Measurements from ENCODE around the gene POLE4.

POLE4 gene

DNA sequence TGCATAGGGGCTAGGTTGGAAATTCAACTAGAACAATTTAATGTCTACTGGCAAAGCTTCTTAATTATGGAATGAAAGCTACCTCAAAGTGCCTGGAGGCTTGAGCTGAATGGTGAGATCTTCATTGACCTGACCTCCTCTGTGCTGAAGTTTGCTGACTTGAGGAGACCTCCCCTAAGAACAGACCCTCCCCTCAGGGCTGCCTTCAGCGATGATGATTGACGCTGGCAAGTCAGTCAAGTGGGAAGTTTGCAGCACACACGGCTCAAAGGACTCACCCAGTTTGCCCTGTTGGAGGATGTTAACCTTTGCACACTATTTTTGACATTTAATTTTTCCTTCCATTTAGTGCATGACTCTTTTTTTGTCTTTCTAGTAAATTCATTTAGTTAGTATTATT is 17.2 kb upstream of the POLE4 start:
- no peak for DNase-seq

DNA sequence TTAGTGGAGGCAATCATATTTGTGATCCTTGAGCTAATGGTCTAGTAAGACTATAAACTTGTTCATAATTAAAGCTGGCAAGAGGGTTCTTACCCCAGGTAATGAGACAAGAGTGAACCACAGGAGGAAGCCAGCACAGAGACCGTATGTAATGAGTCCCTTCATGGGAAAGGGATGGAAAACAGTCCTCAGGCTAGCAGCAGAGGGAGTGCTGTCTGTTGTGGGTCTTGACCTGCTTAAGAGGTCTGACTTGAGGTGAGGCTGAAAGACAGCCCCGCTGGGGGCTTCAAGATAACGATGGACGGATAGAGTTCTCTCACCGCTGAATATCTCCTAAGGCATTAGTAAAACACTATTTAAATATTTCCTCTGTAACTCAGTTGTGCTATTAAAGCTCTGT is 16.2 kb upstream of the POLE4 start:
- DNase-seq, result no peak

GRCh38 chr2:74944987-74945787 is 13.3 kb upstream of the POLE4 start:
- no peak for DNase-seq

GRCh38 chr2:74945788-74946331 is 12.6 kb upstream of the POLE4 start:
- no peak for DNase-seq

DNA sequence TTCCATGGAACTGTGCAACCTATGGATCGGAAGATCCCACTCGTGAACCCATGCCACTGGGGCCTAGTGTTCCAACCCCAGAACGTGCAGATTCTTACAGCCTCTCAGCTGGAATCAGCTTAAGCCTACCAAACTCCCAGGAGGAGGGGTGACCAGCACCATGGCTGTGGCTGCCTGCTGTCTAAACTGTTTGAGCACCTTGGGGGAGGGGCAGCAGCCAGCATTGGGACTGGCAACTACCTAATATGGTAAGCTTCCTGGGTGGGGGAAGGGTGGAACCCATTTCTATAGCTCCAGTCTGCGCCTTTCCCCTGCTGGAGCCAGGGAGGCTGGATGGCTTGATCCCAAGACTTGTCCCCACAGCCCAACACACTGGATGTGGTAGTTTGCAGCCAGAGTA is 10.7 kb upstream of the POLE4 start:
- DNase-seq, result no peak

DNA sequence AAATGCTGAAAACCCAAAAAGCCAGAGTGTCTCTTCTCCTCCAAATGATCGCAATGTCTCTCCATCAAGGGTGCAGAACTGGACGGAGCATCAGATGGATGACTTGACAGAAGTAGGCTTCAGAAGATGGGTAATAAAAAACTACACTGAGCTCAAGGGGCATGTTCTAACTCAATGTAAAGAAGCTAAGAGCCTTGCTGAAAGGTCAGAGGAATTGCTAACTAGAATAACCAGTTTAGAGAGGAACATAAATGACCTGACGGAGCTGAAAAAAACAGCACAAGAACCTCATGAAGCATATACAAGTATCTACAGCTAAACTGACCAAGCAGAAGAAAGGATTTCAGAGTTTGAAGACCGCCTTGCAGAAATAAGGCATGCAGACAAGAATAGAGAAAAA is 9.7 kb upstream of the POLE4 start:
- DNase-seq, result no peak

DNA sequence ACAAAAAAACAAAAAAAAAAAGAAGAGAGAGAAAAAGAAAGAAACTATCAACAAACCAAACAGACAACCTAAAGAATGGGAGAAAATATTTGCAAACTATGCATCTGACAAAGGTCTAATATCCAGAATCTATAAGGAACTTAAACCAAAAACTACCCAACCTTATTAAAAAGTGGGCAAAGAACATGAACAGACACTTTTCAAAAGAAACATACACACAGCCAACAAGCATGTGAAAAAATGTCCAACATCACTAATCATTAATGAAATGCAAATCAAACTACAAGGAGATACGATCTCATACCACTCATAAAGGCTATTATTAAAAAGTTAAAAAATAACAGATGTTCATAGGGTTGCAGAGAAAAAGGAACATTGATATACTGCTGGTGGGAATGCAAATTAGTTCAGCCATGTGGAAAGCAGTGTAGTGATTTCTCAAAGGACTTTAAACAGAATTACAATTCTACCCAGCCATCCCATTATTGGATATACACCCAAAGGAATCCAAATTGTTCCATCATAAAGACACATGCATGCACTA is 7.2 kb upstream of the POLE4 start:
- no peak for DNase-seq

DNA sequence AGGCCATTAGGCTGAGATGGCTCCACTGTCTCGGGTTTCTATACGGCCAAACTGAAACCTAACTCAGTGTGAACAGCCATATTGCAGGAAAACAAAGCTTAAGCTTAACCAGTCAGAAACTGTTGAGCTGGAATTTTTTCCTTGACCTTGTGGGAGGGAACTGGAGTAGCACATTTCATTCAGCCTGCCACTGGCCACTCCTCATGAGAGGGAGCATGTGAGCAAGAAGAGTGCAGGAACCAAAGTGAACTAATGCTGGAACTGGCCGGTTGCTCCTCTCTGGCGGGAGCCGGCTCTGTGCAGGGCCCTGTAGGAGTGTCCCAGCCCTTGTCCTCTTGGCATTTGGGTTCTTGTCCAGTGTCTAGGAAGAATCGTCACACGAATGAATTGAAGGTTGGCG is 5.9 kb upstream of the POLE4 start:
- no peak for DNase-seq

GRCh38 chr2:74953796-74954499 is 4.5 kb upstream of the POLE4 start:
- DNase-seq, result no peak

DNA sequence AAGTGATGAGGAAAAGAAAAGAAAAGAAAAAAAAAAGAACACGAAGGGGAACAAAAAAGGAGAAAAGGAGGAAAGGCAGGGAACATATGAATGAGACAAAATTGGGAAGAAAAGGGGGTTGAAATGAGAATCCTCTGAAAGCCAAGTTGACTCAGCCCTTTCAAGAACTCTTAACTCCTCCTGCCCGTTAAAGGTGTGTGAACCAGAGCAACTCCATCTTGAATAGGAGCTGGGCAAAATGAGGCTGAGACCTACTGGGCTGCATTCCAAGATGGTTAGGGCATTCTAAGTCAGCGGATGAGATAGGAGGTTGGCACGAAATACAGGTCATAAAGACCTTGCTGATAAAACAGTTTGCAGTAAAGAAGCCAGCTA is 4.0 kb upstream of the POLE4 start:
- DNase-seq, result no peak

DNA sequence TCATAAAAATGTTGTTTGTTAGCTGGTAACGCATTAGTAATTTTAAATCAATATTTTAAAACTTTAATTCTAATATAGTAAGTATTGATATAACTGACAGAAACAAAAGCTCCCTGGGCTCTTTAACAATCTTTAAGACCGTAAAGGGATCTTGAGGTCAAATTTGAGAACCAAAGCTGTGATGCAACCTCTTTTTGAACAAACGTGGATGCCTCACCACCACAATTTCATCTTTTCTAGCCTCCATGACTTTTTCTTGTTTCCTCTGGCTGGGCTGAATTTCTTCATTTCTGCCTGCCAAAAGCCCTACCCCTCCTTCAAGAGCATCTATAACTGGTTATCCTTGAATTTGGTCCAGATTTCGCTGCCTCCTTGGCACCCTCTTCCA is 563 bp upstream of the POLE4 start:
- peak; percentile 70 for DNase-seq

DNA sequence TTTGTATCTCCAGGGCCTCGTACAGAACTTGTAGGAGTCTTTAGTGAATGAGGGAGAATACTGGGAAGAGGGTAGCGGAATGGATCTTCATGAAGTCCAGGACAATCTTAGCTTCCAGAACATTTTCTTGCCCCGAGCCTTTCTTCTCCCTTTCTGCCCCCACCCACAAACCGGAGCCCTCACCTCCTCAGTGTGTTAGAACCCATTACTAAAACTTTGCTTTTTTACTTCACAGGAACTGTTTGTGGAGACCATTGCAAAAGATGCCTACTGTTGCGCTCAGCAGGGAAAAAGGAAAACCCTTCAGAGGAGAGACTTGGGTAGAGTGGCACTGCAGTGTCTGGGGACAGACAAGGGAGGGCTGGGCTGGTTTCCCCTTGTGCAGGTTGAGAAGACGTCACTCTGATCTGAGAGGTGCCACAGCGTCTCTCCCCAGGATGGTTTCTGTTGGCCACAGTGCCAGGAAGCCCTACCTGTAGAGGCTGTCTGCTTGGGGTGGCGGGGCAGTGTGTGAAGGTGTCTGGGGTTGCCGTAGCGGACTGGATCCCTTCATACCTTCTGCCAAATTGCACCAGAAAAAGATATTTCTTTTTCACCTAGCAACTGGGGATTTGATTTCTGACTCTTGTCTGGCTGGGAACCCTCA is 786 bp downstream of the POLE4 start:
- no peak for DNase-seq

GRCh38 chr2:74966887-74967286 is 8.4 kb downstream of the POLE4 start:
- DNase-seq, result no peak

- no peak for DNase-seq
Measured at GRCh38 chr2:74975016-74975415, 16.6 kb downstream of the POLE4 start.

DNA sequence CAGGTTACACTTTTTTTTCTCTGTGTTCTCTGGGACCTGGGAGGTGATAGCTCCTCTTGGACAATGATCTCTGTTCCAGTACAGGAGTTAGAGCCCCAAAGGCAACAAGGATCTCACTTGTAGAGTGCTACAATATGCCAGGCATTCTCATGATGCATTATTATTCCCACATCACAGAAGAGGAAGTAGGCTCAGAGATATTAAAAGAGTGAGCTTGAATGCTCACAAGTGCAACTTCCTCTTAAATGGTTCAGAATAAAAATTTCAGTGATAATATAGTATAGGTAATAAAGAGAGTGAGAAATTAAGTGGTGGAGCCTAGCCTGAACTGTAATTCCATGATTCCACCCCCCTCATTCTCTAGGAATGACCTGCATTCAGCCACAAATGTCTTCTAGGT is 21.4 kb downstream of the POLE4 start:
- peak; percentile 45 for DNase-seq

- DNase-seq, result no peak
Measured at GRCh38 chr2:74982577-74982976, 24.1 kb downstream of the POLE4 start.

DNA sequence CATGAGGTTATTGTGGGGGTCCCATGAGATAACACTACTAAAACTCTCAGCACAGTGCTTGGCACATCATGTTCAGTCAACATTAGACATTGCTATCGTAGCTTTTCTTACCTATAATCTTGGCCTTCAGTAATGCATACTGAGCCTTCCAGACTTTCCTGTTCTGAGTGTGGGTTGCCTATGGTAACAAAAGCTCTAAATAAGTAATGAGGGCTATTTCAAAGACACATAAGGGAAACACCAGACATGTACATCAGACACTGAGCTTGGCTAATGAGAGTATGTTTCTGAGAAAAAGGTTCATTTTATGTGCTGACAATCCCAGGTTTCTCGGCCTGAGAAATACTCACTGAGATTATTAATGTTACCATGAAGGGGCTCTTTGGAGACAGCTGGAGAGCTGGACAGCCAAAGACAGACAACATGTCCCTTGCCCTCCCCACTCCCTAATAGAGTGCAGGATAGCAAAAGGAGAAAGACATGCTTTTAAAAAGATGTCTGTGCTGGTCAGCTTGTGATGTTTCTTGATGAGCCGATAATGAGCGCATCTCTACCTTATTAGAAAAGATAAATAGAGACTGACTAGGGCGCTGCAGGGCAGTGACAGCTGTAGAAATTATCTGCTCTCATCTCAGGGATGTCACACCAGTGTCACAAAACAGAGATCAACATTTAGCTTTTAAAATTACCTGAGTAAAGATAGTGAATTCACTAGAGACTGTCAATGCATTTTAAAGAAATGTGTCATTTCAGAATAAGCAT is 25.4 kb downstream of the POLE4 start:
- no peak for DNase-seq

GRCh38 chr2:74984947-74985637 is 26.6 kb downstream of the POLE4 start:
- DNase-seq, result no peak

DNA sequence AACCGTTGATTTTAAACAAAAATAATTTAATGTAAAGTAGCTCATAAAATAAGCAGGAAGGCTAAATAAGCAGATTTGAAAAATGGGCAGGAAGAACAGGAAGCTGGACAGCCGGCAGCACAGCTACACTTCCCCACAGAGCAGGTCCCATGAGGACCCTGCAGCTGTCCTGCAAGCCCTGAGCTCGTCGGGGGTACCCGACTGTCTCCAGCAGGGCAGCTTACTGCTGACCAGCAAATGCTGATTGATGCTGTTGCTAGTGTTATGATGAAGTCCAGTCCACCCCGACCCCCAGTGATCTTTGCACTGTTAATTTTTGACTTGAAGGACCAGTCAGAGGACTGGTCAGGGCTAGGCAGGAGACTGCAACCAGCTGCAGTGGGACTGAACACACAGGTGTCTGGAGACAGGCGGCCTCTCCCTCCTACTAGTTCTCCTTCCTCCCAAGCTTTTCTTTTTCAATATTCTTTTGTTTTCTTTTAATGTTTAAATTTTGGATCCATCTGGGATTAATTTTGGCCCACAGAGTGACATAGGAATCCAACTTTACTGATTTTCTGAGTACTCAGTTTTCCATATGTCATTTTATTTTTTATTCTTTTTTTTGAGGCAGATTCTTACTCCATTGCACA is 27.7 kb downstream of the POLE4 start:
- DNase-seq, result peak; percentile 12

GRCh38 chr2:74991977-74992376 is 33.5 kb downstream of the POLE4 start:
- no peak for DNase-seq

DNA sequence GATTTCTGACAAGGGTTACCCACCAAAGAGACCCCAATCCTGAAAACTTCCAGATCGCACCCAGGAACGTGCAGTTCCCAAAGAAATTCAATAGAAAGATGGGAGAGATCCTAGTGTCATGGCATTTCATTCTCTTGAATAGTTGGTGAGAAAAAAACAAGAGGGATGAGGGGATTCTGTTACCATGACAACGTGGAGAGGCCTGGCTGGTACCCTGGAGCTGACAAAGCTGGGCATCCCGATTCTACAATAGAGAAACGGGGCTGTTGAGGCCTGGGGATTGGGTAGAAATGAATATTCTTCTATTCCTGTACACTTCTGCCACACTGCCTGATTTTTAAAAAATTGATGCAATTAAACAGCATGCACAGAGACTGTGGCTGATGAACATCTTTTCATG is 41.0 kb downstream of the POLE4 start:
- DNase-seq, result no peak

DNA sequence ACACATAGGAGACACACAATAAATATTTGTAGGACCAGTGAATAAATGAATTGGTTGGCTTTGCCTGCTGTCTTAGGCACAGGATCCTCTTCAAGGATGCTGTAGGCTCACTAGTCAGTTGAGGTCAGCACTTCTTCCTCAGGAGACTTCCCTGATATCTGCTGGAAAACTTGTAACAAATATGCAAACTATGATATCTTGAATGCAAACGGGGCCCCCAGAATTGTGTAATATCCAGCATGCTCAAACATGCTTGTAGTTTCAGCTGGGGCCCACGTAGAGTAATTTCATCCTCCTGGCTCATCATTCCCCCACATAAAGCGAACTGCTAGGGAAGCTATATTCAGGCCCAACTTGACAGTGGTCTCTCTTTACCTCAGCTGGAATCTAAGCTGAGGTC is 43.6 kb downstream of the POLE4 start:
- no peak for DNase-seq

Data from GF-D8 (cell line).